ENCODE results near the gene MITF.

The MITF gene

GRCh38 chr3:69762768-69763229 is 23.5 kb downstream of the MITF start:
- ChIA-PET POLR2A (ENCODE audit: low non-redundant PET) (no interaction called here), CTCF (no interaction called here)
- DNase-seq (ENCODE audit: low spot score): no peak
- TF ChIP-seq CTCF (conservative IDR thresholded peaks at IDR 0.05; ENCODE audit: low read depth): no peak
- no peak overlapping the region for H3K27ac ChIP-seq

- CTCF ChIA-PET: no interaction called here
- H3K27ac ChIP-seq: no peak overlapping the region
- no peak for DNase-seq (ENCODE audit: low spot score)
- POLR2A ChIA-PET (ENCODE audit: low non-redundant PET): no interaction called here
- no peak for TF ChIP-seq CTCF (conservative IDR thresholded peaks at IDR 0.05; ENCODE audit: low read depth)
Measured at GRCh38 chr3:69763458-69763857, 24.2 kb downstream of the MITF start.

GRCh38 chr3:69764121-69764741 is 25.0 kb downstream of the MITF start:
- no peak overlapping the region for H3K27ac ChIP-seq
- no peak for DNase-seq (ENCODE audit: low spot score)
- no peak for TF ChIP-seq CTCF (conservative IDR thresholded peaks at IDR 0.05; ENCODE audit: low read depth)
- POLR2A ChIA-PET (ENCODE audit: low non-redundant PET): no interaction called here
- CTCF ChIA-PET: no interaction called here

GRCh38 chr3:69764861-69765260 is 25.6 kb downstream of the MITF start:
- ChIA-PET POLR2A (ENCODE audit: low non-redundant PET) (no interaction called here), CTCF (no interaction called here)
- TF ChIP-seq CTCF (conservative IDR thresholded peaks at IDR 0.05; ENCODE audit: low read depth): no peak
- no peak for DNase-seq (ENCODE audit: low spot score)
- H3K27ac ChIP-seq: no peak overlapping the region

- POLR2A ChIA-PET (ENCODE audit: low non-redundant PET): no interaction called here
- DNase-seq (ENCODE audit: low spot score): no peak
- no peak for TF ChIP-seq CTCF (conservative IDR thresholded peaks at IDR 0.05; ENCODE audit: low read depth)
- H3K27ac ChIP-seq: no peak overlapping the region
- CTCF ChIA-PET: no interaction called here
Measured at GRCh38 chr3:69766638-69767037, 27.4 kb downstream of the MITF start.

GRCh38 chr3:69767571-69767970 is 28.3 kb downstream of the MITF start:
- CTCF ChIA-PET: no interaction called here
- DNase-seq (ENCODE audit: low spot score): no peak
- TF ChIP-seq CTCF (conservative IDR thresholded peaks at IDR 0.05; ENCODE audit: low read depth): no peak
- POLR2A ChIA-PET (ENCODE audit: low non-redundant PET): no interaction called here
- no peak overlapping the region for H3K27ac ChIP-seq

Measured in RWPE1 (cell line).